Measurements from ENCODE around the gene OGA.

Gene OGA

DNA sequence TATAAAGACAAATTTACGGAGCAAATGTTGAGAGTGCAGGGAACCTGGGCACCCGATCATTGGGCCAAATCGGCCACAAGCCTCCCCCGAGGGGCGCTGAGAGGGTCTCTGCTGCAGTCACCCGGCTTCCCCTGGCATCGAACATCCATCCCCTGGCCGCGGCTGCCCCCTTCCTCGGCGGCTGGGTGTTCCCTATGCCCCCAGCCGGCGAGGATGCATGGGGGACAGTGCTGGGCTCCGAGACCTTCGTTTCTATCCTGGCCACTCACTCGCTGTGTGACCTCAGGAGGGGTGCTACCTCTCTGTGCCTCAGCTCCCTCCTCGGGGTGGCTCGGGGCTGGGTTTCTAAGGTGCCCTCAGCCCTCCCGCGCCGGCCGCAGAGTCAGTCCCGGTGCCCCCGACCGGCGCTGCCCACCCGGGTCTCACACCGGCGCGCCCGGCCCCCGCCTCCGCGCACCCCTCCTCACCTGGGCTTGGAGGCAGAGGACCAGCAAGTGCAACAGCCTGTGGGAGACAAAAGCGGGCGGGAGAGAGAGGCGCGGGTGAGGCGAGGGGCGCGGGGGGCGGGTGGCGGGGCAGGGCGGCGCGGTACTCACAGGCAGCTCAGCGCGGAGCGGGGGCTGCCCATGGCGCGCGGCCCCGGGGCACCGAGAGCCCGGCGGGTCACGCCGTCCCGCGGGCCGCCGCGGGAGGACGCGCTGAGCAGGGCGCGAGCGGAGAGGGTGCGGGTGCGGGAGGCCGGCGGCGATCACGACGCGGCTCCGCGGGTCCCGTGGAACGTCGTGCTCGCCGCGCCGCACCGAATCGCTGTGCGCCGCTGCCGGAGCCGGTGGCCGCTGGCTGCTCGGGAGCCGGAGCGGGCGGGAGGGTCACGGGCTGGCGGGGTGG lies 42.7 kb downstream of the OGA start, which contains the start of gene FGF8:
Gene FGF8 (minus strand): TSS at position 842 of the 888 bp plus-strand sequence. CDS start 214 bp downstream, at position 628.
- Histone ChIP-seq H3K79me2 (ENCODE audit: control insufficient read depth, low read length) (no peaks in the 10 kb centered on the region; the same call in 1 of the 2 replicates), H3F3A (ENCODE audit: control insufficient read depth, insufficient read depth) (peaks cover 4% of the 10 kb centered on the region), H3K4me3 (ENCODE audit: low read length) (no peak within 1 kb of the TSS), H3K27me3 (ENCODE audit: control insufficient read depth, low read length) (peaks cover 49% of the 10 kb centered on the region), H3K9me3 (ENCODE audit: control insufficient read depth, insufficient read depth, low read length) (no peaks in the 10 kb centered on the region), H4K20me1 (ENCODE audit: control insufficient read depth, insufficient read depth, low read depth, low read length) (no peaks in the 10 kb centered on the region), H3K27ac (ENCODE audit: low read depth, low read length) (no peak within 1 kb of the TSS), H3K9me2 (replicated peaks; ENCODE audit: control insufficient read depth, low read length) (no peaks in the 10 kb centered on the region), H3K36me3 (ENCODE audit: control insufficient read depth, low read length) (peaks cover 13% of the 10 kb centered on the region), H3K4me2 (ENCODE audit: low read length) (no peak within 1 kb of the TSS), H3K4me1 (ENCODE audit: control insufficient read depth, low read length) (peaks cover 28% of the 10 kb centered on the region)
- TF ChIP-seq, protein P1, sequence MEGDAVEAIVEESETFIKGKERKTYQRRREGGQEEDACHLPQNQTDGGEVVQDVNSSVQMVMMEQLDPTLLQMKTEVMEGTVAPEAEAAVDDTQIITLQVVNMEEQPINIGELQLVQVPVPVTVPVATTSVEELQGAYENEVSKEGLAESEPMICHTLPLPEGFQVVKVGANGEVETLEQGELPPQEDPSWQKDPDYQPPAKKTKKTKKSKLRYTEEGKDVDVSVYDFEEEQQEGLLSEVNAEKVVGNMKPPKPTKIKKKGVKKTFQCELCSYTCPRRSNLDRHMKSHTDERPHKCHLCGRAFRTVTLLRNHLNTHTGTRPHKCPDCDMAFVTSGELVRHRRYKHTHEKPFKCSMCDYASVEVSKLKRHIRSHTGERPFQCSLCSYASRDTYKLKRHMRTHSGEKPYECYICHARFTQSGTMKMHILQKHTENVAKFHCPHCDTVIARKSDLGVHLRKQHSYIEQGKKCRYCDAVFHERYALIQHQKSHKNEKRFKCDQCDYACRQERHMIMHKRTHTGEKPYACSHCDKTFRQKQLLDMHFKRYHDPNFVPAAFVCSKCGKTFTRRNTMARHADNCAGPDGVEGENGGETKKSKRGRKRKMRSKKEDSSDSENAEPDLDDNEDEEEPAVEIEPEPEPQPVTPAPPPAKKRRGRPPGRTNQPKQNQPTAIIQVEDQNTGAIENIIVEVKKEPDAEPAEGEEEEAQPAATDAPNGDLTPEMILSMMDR (IDR thresholded peaks at IDR 0.05; ENCODE audit: low read depth, low read length, poor library complexity, severe bottlenecking), result no peak
- peak; percentile 70 for TF ChIP-seq EZH2phosphoT487 (IDR thresholded peaks at IDR 0.05; ENCODE audit: borderline replicate concordance, low read length)

GRCh38 chr10:101774589-101775272 lies 43.5 kb downstream of the OGA start:
- Histone ChIP-seq H3F3A (ENCODE audit: control insufficient read depth, insufficient read depth) (peaks cover 4% of the 10 kb centered on the region), H3K36me3 (ENCODE audit: control insufficient read depth, low read length) (peaks cover 9% of the 10 kb centered on the region; the same call in 1 of the 2 replicates), H3K4me1 (ENCODE audit: control insufficient read depth, low read length) (peaks cover 20% of the 10 kb centered on the region), H3K9me2 (replicated peaks; ENCODE audit: control insufficient read depth, low read length) (no peaks in the 10 kb centered on the region), H3K27me3 (ENCODE audit: control insufficient read depth, low read length) (peaks cover 49% of the 10 kb centered on the region), H3K27ac (ENCODE audit: low read depth, low read length) (no peak overlapping the region), H3K79me2 (ENCODE audit: control insufficient read depth, low read length) (no peaks in the 10 kb centered on the region), H3K4me3 (ENCODE audit: low read length) (no peak overlapping the region), H3K9me3 (ENCODE audit: control insufficient read depth, insufficient read depth, low read length) (no peaks in the 10 kb centered on the region), H3K4me2 (ENCODE audit: low read length) (no peak overlapping the region), H4K20me1 (ENCODE audit: control insufficient read depth, insufficient read depth, low read depth, low read length) (no peaks in the 10 kb centered on the region)
- no peak for TF ChIP-seq EZH2phosphoT487 (IDR thresholded peaks at IDR 0.05; ENCODE audit: borderline replicate concordance, low read length)
- TF ChIP-seq, protein P1 (IDR thresholded peaks at IDR 0.05; ENCODE audit: low read depth, low read length, poor library complexity, severe bottlenecking), result no peak

- Histone ChIP-seq H3K9me3 (ENCODE audit: control insufficient read depth, insufficient read depth, low read length) (no peaks in the 10 kb centered on the region), H3K27me3 (ENCODE audit: control insufficient read depth, low read length) (peaks cover 52% of the 10 kb centered on the region)
These were observed 44.2 kb downstream of the OGA start for GRCh38 chr10:101773923-101774588.

More at GRCh38 chr10:101773923-101774588, 44.2 kb downstream of the OGA start:
- peaks cover 9% of the 10 kb centered on the region; the same call in 1 of the 2 replicates for H3K36me3 ChIP-seq (ENCODE audit: control insufficient read depth, low read length)
- H3K4me3 ChIP-seq (ENCODE audit: low read length), result no peak overlapping the region
- H3K27ac ChIP-seq (ENCODE audit: low read depth, low read length), result no peak overlapping the region
- H3K79me2 ChIP-seq (ENCODE audit: control insufficient read depth, low read length), result no peaks in the 10 kb centered on the region
- no peak for TF ChIP-seq EZH2phosphoT487 (IDR thresholded peaks at IDR 0.05; ENCODE audit: borderline replicate concordance, low read length)
- TF ChIP-seq, protein P1 (IDR thresholded peaks at IDR 0.05; ENCODE audit: low read depth, low read length, poor library complexity, severe bottlenecking), result no peak
- no peak overlapping the region for H3K4me2 ChIP-seq (ENCODE audit: low read length)
- peaks cover 4% of the 10 kb centered on the region for H3F3A ChIP-seq (ENCODE audit: control insufficient read depth, insufficient read depth)
- no peaks in the 10 kb centered on the region for H3K9me2 ChIP-seq (replicated peaks; ENCODE audit: control insufficient read depth, low read length)
- H4K20me1 ChIP-seq (ENCODE audit: control insufficient read depth, insufficient read depth, low read depth, low read length), result no peaks in the 10 kb centered on the region
- peaks cover 14% of the 10 kb centered on the region for H3K4me1 ChIP-seq (ENCODE audit: control insufficient read depth, low read length)

Measured in DOHH2 (cell line).